Measurements from ENCODE around the gene NANOS2.

NANOS2 gene

DNA sequence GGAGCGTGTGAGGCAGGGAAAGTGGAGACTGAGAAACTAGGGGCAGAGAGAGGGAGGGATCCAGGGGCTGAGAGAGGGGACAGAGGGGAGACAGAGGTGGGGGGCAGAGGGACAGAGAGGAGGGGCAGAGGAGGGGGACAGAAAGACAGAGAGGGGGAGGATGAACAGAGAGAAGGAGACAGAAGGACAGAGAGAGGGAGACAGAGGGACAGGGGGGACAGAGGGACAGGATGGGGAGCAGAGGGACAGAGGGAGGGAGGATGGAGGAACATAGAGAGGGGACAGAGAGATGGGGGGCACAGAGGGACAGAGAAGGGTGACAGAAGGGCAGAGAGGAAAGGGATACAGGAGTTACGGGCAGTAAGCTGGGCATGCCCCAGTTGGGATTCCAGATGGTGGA lies 14.7 kb upstream of the NANOS2 start:
- peaks cover 0 to 33% (median 5%) of the 10 kb centered on the region in 5 experiments for H3K27me3 ChIP-seq (replicated peaks in 2 of 5; ENCODE audit: control insufficient read depth in 4 of 5, insufficient read depth in 5 of 5, low read length in 4 of 5)
- no peaks in the 10 kb centered on the region for H3K9me3 ChIP-seq (ENCODE audit: control extremely low read depth in 1 of 5, control insufficient read depth in 4 of 5, insufficient read depth in 2 of 5, low read depth in 1 of 5, low read length in 4 of 5)
- no peaks in the 10 kb centered on the region for H3K36me3 ChIP-seq (ENCODE audit: control insufficient read depth in 4 of 4, insufficient read depth in 4 of 4, low read length in 3 of 4)
- 97% methylated on average over 2 of the region's 2 CpGs for WGBS (ENCODE audit: insufficient coverage)
- no peak overlapping the region for H3K27ac ChIP-seq (ENCODE audit: insufficient read depth in 1 of 2, low read depth in 1 of 2, low read length in 2 of 2, poor library complexity in 1 of 2, severe bottlenecking in 2 of 2)
- ChIA-PET POLR2A (no interaction called here), CTCF (interaction anchor here (1.1 kb wide), 1 partner anchor 24 kb away, joined by 4 read pairs; no protein-coding TSS in a partner anchor)
- no peak overlapping the region for H3K4me3 ChIP-seq (ENCODE audit: control insufficient read depth in 1 of 7, extremely low read depth in 1 of 7, insufficient read depth in 4 of 7, low read depth in 2 of 7, low read length in 6 of 7)
- peaks cover 0 to 7% (median 6%) of the 10 kb centered on the region in 4 experiments for H3K4me1 ChIP-seq (ENCODE audit: control extremely low read depth in 1 of 4, control insufficient read depth in 4 of 4, insufficient read depth in 4 of 4, low read length in 3 of 4)
- DNase-seq = no peak

DNA sequence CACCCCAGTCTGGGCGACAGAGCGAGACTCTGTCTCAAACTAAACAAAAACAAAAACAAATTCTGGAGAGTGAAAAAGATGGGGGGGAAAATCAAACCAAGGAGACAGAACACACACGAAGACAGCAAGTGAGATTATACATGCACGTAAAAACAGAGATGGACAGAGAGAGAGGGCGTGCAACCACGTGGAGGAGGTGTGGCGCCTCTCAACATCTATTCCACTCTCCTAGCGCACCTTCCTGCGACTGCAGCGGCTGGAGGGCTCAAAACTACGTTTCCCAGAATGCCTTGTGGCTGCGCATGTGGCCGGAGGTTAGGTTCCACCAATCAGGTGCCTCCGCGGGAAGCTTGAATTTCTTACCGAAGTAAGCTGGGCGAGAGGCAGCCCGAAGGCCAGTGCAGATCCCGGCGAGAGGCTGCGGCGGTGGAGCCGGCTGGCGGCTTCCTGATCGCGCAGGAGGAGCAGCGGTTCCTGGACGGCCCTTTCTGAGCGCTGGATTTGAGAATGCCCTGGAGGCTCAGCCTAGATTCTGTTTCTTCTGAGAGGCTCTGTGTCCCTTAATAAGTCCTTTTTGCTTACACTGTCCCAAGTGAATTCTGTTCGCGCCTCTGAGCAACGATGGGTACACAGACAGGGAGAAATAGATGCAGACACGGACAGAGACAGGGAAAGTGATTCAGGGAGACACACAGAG lies 13.1 kb upstream of the NANOS2 start:
- DNase-seq = peak; percentile 87 to 95 (median 91)
- Histone ChIP-seq H3K27ac (ENCODE audit: insufficient read depth in 1 of 2, low read depth in 1 of 2, low read length in 2 of 2, poor library complexity in 1 of 2, severe bottlenecking in 2 of 2) (no peak overlapping the region), H3K27me3 (replicated peaks in 2 of 5; ENCODE audit: control insufficient read depth in 4 of 5, insufficient read depth in 5 of 5, low read length in 4 of 5) (peaks cover 0 to 22% (median 5%) of the 10 kb centered on the region in 5 experiments), H3K36me3 (ENCODE audit: control insufficient read depth in 4 of 4, insufficient read depth in 4 of 4, low read length in 3 of 4) (no peaks in the 10 kb centered on the region), H3K4me1 (ENCODE audit: control extremely low read depth in 1 of 4, control insufficient read depth in 4 of 4, insufficient read depth in 4 of 4, low read length in 3 of 4) (peaks cover 0 to 7% (median 6%) of the 10 kb centered on the region in 4 experiments), H3K4me3 (ENCODE audit: control insufficient read depth in 1 of 7, extremely low read depth in 1 of 7, insufficient read depth in 4 of 7, low read depth in 2 of 7, low read length in 6 of 7) (peak overlapping the region in 5 of 7 experiments; percentile 15 to 59 (median 40)), H3K9me3 (ENCODE audit: control extremely low read depth in 1 of 5, control insufficient read depth in 4 of 5, insufficient read depth in 2 of 5, low read depth in 1 of 5, low read length in 4 of 5) (no peaks in the 10 kb centered on the region)
- 8% methylated on average over 21 of the region's 33 CpGs for WGBS (ENCODE audit: insufficient coverage)
- CTCF ChIA-PET = no interaction called here
- POLR2A ChIA-PET = no interaction called here

DNA sequence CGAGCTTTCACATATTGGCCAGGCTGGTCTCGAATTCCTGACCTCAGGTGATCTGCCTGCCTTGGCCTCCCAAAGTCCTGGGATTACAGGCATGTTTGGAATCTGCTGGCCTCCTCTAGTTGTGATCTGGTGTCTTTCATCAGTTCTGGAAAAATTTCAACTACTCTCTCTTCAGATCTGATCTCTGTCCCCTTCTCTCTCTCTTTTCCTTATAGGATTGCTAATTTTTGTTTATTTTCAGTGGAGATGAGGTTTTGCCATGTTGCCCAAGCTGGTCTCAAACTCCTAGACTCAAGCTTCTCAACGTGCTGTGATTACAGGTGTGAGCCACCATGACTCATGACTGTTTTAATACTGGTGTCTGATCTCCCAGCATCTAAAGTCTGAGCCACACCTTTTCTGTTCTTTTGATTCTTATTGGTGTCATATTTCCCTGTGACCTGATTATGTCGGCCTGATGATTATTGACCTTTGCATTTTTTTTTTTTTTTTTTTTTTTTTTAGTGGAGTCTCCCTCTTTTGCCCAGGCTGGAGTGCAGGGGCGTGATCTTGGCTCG lies 10.4 kb upstream of the NANOS2 start:
- Histone ChIP-seq H3K27ac (ENCODE audit: insufficient read depth in 1 of 2, low read depth in 1 of 2, low read length in 2 of 2, poor library complexity in 1 of 2, severe bottlenecking in 2 of 2) (no peak overlapping the region), H3K27me3 (replicated peaks in 2 of 5; ENCODE audit: control insufficient read depth in 4 of 5, insufficient read depth in 5 of 5, low read length in 4 of 5) (peaks cover 0 to 16% (median 8%) of the 10 kb centered on the region in 5 experiments), H3K4me1 (ENCODE audit: control extremely low read depth in 1 of 4, control insufficient read depth in 4 of 4, insufficient read depth in 4 of 4, low read length in 3 of 4) (peaks cover 0 to 9% (median 6%) of the 10 kb centered on the region in 4 experiments), H3K9me3 (ENCODE audit: control extremely low read depth in 1 of 5, control insufficient read depth in 4 of 5, insufficient read depth in 2 of 5, low read depth in 1 of 5, low read length in 4 of 5) (no peaks in the 10 kb centered on the region), H3K36me3 (ENCODE audit: control insufficient read depth in 4 of 4, insufficient read depth in 4 of 4, low read length in 3 of 4) (no peaks in the 10 kb centered on the region), H3K4me3 (ENCODE audit: control insufficient read depth in 1 of 7, extremely low read depth in 1 of 7, insufficient read depth in 4 of 7, low read depth in 2 of 7, low read length in 6 of 7) (no peak overlapping the region)
- ChIA-PET CTCF (interaction anchor here (0.7 kb wide), 1 partner anchor 337 kb away, joined by 3 read pairs; no protein-coding TSS in a partner anchor), POLR2A (no interaction called here)
- DNase-seq = no peak
- 89% methylated on average over 5 of the region's 6 CpGs for WGBS (ENCODE audit: insufficient coverage)

DNA sequence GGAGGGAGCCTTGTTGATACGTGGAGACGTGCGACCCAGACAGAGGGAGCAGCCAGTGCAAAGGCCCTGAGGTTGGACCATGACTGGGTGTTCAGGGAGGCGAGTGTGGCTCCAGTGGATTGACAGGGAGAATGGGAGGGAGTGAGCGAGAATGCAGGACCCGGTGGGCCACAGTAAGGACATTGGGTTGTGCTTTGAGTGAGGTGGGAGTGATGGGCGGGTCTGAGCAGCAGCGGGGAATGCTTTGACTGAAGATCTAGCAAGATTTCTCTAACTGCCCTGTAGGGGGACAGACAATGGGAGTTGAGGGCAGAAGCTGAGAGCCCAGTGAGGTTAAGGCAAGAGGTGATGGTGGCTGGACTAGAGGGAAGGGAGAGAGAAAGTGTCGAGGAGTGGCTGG lies 7.7 kb upstream of the NANOS2 start:
- CTCF ChIA-PET = no interaction called here
- Histone ChIP-seq H3K4me3 (ENCODE audit: control insufficient read depth in 1 of 7, extremely low read depth in 1 of 7, insufficient read depth in 4 of 7, low read depth in 2 of 7, low read length in 6 of 7) (no peak overlapping the region), H3K27me3 (replicated peaks in 2 of 5; ENCODE audit: control insufficient read depth in 4 of 5, insufficient read depth in 5 of 5, low read length in 4 of 5) (peaks cover 0 to 25% (median 13%) of the 10 kb centered on the region in 5 experiments), H3K36me3 (ENCODE audit: control insufficient read depth in 4 of 4, insufficient read depth in 4 of 4, low read length in 3 of 4) (no peaks in the 10 kb centered on the region), H3K4me1 (ENCODE audit: control extremely low read depth in 1 of 4, control insufficient read depth in 4 of 4, insufficient read depth in 4 of 4, low read length in 3 of 4) (peaks cover 0 to 3% (median 0%) of the 10 kb centered on the region in 4 experiments), H3K27ac (ENCODE audit: insufficient read depth in 1 of 2, low read depth in 1 of 2, low read length in 2 of 2, poor library complexity in 1 of 2, severe bottlenecking in 2 of 2) (no peak overlapping the region), H3K9me3 (ENCODE audit: control extremely low read depth in 1 of 5, control insufficient read depth in 4 of 5, insufficient read depth in 2 of 5, low read depth in 1 of 5, low read length in 4 of 5) (no peaks in the 10 kb centered on the region)
- 81% methylated on average over 8 of the region's 9 CpGs for WGBS (ENCODE audit: insufficient coverage)
- POLR2A ChIA-PET = no interaction called here
- peak; percentile 11 to 31 (median 27) for DNase-seq

DNA sequence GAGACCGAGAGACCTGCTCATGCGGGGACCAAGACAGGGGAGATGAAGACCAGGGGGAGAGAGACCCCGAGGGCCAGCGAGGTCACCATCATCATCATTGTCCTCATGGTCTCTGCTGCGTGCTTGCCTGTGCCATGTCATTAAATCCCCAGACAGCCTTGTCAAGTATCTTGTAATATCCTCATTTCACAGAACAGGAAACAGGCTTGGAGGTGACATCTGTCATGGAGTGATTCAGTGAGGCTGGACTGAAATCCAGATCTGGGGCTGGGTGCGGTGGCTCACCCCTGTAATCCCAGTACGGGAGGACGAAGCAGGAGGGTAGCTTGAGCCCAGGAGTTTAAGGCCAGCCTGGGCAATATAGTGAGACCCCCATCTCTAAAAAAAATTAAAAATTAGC lies 5.9 kb upstream of the NANOS2 start:
- CTCF ChIA-PET = interaction anchor here (1.9 kb wide), 1 partner anchor 12 kb away, joined by 7 read pairs; no protein-coding TSS in a partner anchor
- no peaks in the 10 kb centered on the region for H3K36me3 ChIP-seq (ENCODE audit: control insufficient read depth in 4 of 4, insufficient read depth in 4 of 4, low read length in 3 of 4)
- no peak overlapping the region for H3K4me3 ChIP-seq (ENCODE audit: control insufficient read depth in 1 of 7, extremely low read depth in 1 of 7, insufficient read depth in 4 of 7, low read depth in 2 of 7, low read length in 6 of 7)
- peak in 2 of 3 donors; percentile 53 to 65 for DNase-seq
- H3K27me3 ChIP-seq (replicated peaks in 2 of 5; ENCODE audit: control insufficient read depth in 4 of 5, insufficient read depth in 5 of 5, low read length in 4 of 5) = peaks cover 0 to 36% (median 11%) of the 10 kb centered on the region in 5 experiments
- H3K4me1 ChIP-seq (ENCODE audit: control extremely low read depth in 1 of 4, control insufficient read depth in 4 of 4, insufficient read depth in 4 of 4, low read length in 3 of 4) = peaks cover 0 to 3% (median 0%) of the 10 kb centered on the region in 4 experiments
- no peak overlapping the region for H3K27ac ChIP-seq (ENCODE audit: insufficient read depth in 1 of 2, low read depth in 1 of 2, low read length in 2 of 2, poor library complexity in 1 of 2, severe bottlenecking in 2 of 2)
- POLR2A ChIA-PET = no interaction called here
- H3K9me3 ChIP-seq (ENCODE audit: control extremely low read depth in 1 of 5, control insufficient read depth in 4 of 5, insufficient read depth in 2 of 5, low read depth in 1 of 5, low read length in 4 of 5) = no peaks in the 10 kb centered on the region
- 78% methylated on average over 3 of the region's 8 CpGs for WGBS (ENCODE audit: insufficient coverage)

DNA sequence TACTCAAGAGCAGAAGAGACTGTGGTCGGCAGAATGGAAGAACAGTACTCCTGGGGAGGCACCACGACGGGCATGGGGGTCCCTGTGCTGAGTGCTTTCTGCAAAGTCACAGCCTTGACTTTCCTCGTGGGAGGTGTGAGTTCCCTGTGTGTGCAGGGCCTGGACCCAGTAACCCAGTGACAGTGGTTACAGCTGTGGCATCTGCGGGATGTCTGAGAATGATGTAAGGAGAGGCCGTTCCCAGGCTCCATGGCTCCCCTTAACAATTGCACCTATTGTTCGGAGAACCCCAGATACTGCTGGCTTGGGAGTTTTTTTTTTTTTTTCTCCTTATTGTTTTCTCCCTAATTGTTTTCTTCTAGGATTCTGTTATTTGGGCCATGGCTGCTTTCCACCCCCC lies 5.1 kb upstream of the NANOS2 start:
- POLR2A ChIA-PET = no interaction called here
- DNase-seq = peak in 1 of 3 donors; percentile 4
- Histone ChIP-seq H3K27ac (ENCODE audit: insufficient read depth in 1 of 2, low read depth in 1 of 2, low read length in 2 of 2, poor library complexity in 1 of 2, severe bottlenecking in 2 of 2) (no peak overlapping the region), H3K9me3 (ENCODE audit: control extremely low read depth in 1 of 5, control insufficient read depth in 4 of 5, insufficient read depth in 2 of 5, low read depth in 1 of 5, low read length in 4 of 5) (no peaks in the 10 kb centered on the region), H3K4me1 (ENCODE audit: control extremely low read depth in 1 of 4, control insufficient read depth in 4 of 4, insufficient read depth in 4 of 4, low read length in 3 of 4) (peaks cover 0 to 3% (median 0%) of the 10 kb centered on the region in 4 experiments), H3K4me3 (ENCODE audit: control insufficient read depth in 1 of 7, extremely low read depth in 1 of 7, insufficient read depth in 4 of 7, low read depth in 2 of 7, low read length in 6 of 7) (no peak overlapping the region), H3K27me3 (replicated peaks in 2 of 5; ENCODE audit: control insufficient read depth in 4 of 5, insufficient read depth in 5 of 5, low read length in 4 of 5) (peaks cover 0 to 40% (median 11%) of the 10 kb centered on the region in 5 experiments), H3K36me3 (ENCODE audit: control insufficient read depth in 4 of 4, insufficient read depth in 4 of 4, low read length in 3 of 4) (no peaks in the 10 kb centered on the region)
- CTCF ChIA-PET = interaction anchor here (1.9 kb wide), 1 partner anchor 11 kb away, joined by 7 read pairs; no protein-coding TSS in a partner anchor
- WGBS (ENCODE audit: insufficient coverage) = 49% methylated on average over 6 of the region's 7 CpGs

DNA sequence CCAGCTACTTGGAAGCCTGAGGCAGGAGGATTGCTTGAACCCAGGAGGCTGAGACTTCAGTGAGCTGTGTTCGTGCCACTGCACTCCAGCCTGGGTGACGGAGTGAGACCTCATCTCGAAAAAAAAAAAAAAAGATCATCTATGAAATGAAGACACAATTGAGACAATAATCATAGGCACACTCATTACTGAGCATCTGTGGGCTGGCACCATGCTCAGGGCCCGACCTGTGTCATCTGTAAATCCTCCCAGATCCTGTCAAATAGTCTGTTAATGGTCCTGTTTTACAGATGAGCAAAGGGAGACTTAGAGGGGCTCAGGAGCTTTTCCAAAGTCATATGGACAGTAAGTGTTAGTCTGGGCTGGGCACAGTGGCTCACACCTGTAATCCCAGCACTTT lies 4.1 kb upstream of the NANOS2 start:
- POLR2A ChIA-PET = no interaction called here
- Histone ChIP-seq H3K4me1 (ENCODE audit: control extremely low read depth in 1 of 4, control insufficient read depth in 4 of 4, insufficient read depth in 4 of 4, low read length in 3 of 4) (peaks cover 0 to 3% (median 0%) of the 10 kb centered on the region in 4 experiments), H3K4me3 (ENCODE audit: control insufficient read depth in 1 of 7, extremely low read depth in 1 of 7, insufficient read depth in 4 of 7, low read depth in 2 of 7, low read length in 6 of 7) (no peak overlapping the region), H3K27ac (ENCODE audit: insufficient read depth in 1 of 2, low read depth in 1 of 2, low read length in 2 of 2, poor library complexity in 1 of 2, severe bottlenecking in 2 of 2) (no peak overlapping the region), H3K27me3 (replicated peaks in 2 of 5; ENCODE audit: control insufficient read depth in 4 of 5, insufficient read depth in 5 of 5, low read length in 4 of 5) (peaks cover 0 to 47% (median 11%) of the 10 kb centered on the region in 5 experiments), H3K9me3 (ENCODE audit: control extremely low read depth in 1 of 5, control insufficient read depth in 4 of 5, insufficient read depth in 2 of 5, low read depth in 1 of 5, low read length in 4 of 5) (no peaks in the 10 kb centered on the region), H3K36me3 (ENCODE audit: control insufficient read depth in 4 of 4, insufficient read depth in 4 of 4, low read length in 3 of 4) (no peaks in the 10 kb centered on the region)
- no peak for DNase-seq
- CTCF ChIA-PET = interaction anchor here (1.9 kb wide), 1 partner anchor 11 kb away, joined by 7 read pairs; no protein-coding TSS in a partner anchor
- WGBS (ENCODE audit: insufficient coverage) = 95% methylated on average over 2 of the region's 4 CpGs

Data from common myeloid progenitor, CD34-positive (primary cell).